ENCODE results near the gene ST3GAL3.

Gene ST3GAL3

DNA sequence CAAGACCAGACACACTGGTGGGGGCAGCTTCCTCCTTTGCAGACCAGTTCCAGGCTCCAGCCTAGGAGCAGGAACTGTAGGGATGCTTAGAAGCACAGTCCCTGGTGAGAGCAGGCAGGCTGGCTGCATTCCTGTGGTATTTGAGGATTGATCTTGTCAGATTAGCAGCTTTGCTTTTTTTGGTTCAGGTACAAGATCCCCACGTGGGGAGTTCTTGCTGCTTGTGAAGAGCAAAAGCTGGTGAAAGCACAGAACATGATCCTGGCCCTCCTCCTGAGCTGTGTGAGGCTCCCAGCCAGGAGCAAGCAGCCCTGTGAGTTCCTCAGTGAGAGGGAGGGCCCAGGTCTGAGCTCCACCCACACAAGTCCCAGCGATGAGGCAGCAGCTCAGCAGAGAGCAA is 151.0 kb downstream of the ST3GAL3 start:
- Histone ChIP-seq H3K36me3 (ENCODE audit: insufficient read depth, low read length) (no peaks in the 10 kb centered on the region), H3K9me3 (replicated peaks; ENCODE audit: low read length) (no peaks in the 10 kb centered on the region), H3K4me1 (ENCODE audit: control insufficient read depth, insufficient read depth, low read length) (peaks cover 23% of the 10 kb centered on the region), H3K27me3 (ENCODE audit: control insufficient read depth, insufficient read depth, low read length) (no peaks in the 10 kb centered on the region), H3K9ac (ENCODE audit: low read depth, low read length) (no peak overlapping the region), H3K4me3 (ENCODE audit: low read length) (no peak overlapping the region), H3K4me2 (ENCODE audit: low read length) (no peak overlapping the region)

DNA sequence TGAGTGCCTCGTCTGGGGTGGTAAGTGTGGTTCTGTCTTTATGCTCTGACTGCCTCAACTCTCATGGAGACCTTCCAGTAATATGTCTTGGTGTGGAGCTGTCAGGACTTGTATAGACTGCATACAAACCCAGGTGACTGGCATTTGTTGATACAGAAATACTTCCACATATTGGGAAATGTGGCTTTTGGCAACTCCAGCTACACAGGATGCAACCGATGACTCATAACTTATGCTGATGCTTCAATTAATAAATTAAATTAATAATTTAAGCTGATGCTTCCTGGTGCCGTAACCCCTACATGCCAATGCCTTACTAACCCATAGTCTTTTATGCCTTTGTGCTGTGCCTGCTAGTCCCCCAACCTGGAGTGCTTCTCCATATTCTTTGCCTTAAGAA is 154.0 kb downstream of the ST3GAL3 start:
- peaks cover 24% of the 10 kb centered on the region for H3K4me1 ChIP-seq (ENCODE audit: control insufficient read depth, insufficient read depth, low read length)
- H3K27me3 ChIP-seq (ENCODE audit: control insufficient read depth, insufficient read depth, low read length), result no peaks in the 10 kb centered on the region
- H3K4me2 ChIP-seq (ENCODE audit: low read length), result no peak overlapping the region
- no peaks in the 10 kb centered on the region for H3K36me3 ChIP-seq (ENCODE audit: insufficient read depth, low read length)
- H3K9me3 ChIP-seq (replicated peaks; ENCODE audit: low read length), result no peaks in the 10 kb centered on the region
- H3K9ac ChIP-seq (ENCODE audit: low read depth, low read length), result no peak overlapping the region
- no peak overlapping the region for H3K4me3 ChIP-seq (ENCODE audit: low read length)

DNA sequence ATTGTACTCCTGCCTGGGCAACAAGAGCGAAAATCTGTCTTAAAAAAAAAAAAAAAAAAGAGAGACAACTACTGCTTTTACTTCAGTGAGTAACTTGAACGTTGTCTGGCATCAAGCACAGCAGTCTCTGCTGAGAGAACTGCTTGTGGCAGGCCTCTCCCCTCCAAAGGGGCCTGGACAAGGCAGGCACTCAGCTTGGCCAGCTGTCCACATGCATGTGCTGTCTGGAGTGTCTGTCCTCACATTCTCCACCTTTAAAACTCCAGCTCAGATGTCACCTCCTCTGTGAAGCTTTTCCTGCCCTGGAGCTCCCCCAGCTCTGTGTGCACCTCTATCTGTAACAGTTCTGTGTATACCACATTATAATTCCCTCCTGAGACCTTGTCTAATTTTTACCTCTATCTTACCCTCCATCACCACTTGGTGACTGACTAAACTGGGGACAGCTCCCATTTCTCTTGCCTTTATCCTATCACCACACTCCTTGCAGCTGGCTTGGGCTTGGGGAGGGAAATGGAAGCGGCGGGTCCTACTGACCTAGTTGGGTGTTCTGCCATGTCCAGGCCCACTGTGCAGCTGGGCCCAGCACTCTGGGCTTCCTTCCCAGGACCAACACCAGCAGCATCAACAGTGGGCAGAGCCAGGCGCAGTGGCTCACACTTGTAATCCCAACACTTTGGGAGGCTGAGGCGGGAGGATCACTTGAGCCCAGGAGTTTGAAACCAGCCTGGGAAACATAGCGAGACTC is 154.8 kb downstream of the ST3GAL3 start:
- no peaks in the 10 kb centered on the region for H3K27me3 ChIP-seq (ENCODE audit: control insufficient read depth, insufficient read depth, low read length)

DNA sequence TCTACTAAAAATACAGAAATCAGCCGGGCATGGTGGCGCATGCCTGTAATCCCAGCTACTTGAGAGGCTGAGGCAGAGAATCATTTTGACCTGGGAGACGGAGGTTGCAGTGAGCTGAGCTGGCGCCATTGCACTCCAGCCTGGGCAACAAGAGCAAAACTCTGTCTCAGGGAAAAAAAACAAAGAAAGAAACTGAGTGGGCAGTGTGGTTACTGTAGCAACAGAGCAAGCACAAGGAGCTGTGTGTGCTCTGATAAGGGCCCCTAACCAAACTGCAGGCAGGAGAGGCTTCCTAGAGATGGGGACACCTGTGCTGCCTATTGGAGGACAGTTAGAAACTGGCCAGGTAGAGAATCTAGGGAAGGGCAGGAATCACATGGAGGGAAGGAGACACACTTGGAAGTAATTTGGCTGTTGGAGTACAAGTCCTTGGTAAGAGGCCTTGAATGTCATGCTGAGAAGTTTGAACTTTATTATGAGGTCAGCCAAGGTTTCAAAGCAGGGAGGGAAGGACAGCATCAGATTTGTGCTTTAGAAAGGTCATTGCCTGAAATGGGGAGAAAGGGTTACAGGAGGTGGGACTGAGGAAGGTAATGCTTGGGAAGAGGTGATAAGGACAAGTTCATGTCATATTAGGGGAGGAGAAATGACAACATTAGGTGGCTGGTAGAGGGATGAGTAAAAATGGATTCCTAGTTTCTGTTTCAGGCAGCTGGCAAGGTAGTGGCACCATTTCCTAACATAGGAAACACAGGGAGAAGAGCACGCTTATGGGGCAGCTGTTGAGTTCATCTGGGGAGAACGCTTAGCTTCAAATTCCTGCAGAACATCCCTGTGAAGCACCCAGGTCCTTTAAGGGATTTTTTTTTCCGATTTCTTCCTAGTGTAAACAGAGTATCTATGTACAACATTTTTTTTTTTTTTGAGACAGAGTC is 157.0 kb downstream of the ST3GAL3 start:
- H3K4me2 ChIP-seq (ENCODE audit: low read length), result no peak overlapping the region
- peaks cover 28% of the 10 kb centered on the region for H3K4me1 ChIP-seq (ENCODE audit: control insufficient read depth, insufficient read depth, low read length)
- H3K27me3 ChIP-seq (ENCODE audit: control insufficient read depth, insufficient read depth, low read length), result no peaks in the 10 kb centered on the region
- H3K9ac ChIP-seq (ENCODE audit: low read depth, low read length), result no peak overlapping the region
- H3K36me3 ChIP-seq (ENCODE audit: insufficient read depth, low read length), result no peaks in the 10 kb centered on the region
- H3K4me3 ChIP-seq (ENCODE audit: low read length), result no peak overlapping the region
- no peaks in the 10 kb centered on the region for H3K9me3 ChIP-seq (replicated peaks; ENCODE audit: low read length)

More for the DNA sequence above, 154.8 kb downstream of the ST3GAL3 start:
- no peaks in the 10 kb centered on the region for H3K9me3 ChIP-seq (replicated peaks; ENCODE audit: low read length)
- H3K36me3 ChIP-seq (ENCODE audit: insufficient read depth, low read length), result no peaks in the 10 kb centered on the region
- no peak overlapping the region for H3K4me2 ChIP-seq (ENCODE audit: low read length)
- no peak overlapping the region for H3K4me3 ChIP-seq (ENCODE audit: low read length)
- H3K4me1 ChIP-seq (ENCODE audit: control insufficient read depth, insufficient read depth, low read length), result peaks cover 24% of the 10 kb centered on the region
- no peak overlapping the region for H3K9ac ChIP-seq (ENCODE audit: low read depth, low read length)

DNA sequence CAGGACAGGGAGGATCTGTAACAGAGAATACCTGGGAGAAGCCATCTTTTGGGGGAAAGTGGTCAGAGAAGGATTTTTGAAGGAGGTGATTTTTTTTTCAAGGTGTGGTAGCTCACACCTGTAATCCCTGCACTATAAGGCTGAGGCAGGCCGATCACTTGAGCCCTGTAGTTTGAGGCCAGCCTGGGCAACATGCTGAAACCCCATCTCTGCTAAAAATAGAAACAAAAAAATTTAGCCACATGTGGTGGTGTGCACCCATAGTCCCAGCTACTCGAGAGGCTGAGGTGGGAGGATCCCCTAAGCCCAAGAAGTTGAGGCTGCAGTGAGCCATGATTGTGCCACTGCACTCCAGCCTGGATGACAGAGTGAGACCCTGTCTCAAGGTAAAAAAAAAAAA is 158.9 kb downstream of the ST3GAL3 start:
- Histone ChIP-seq H3K9me3 (replicated peaks; ENCODE audit: low read length) (no peaks in the 10 kb centered on the region), H3K27me3 (ENCODE audit: control insufficient read depth, insufficient read depth, low read length) (no peaks in the 10 kb centered on the region), H3K4me2 (ENCODE audit: low read length) (no peak overlapping the region), H3K4me1 (ENCODE audit: control insufficient read depth, insufficient read depth, low read length) (peaks cover 24% of the 10 kb centered on the region), H3K9ac (ENCODE audit: low read depth, low read length) (no peak overlapping the region), H3K4me3 (ENCODE audit: low read length) (no peak overlapping the region), H3K36me3 (ENCODE audit: insufficient read depth, low read length) (no peaks in the 10 kb centered on the region)

DNA sequence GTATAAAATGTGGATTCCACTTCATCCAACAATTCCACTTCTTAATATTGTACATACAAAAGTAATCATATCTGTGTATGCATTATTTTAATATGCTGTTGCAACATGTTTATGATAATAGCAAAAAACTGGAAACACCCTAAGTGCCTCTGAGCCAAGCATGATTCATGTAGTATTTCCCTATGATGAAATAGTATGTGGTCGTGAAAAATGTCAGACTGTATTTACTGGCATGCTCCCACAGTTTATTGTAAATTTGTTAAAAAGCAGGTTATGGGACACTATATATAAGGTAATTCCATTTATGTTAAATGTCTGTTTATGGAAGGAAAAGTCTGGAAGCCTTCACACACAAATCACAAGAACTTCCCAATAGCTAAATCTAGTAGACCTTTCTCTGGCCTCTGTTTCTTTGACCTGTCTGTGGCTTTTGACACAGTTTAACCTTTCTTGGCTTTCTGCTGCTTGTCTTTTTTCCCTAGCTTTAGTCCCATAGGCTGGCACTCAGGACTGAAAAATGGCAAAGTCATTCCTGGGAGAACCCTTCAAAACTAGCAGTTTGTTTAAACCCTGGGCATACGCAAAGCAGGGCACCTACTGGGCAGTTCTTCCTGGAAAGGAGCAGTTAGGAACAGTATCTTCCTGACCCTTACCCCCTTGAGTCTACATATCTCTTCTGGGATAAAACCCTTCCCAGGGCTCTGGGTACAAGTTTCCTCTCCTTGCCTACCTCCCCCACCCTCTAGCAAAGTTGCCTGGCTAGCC is 160.8 kb downstream of the ST3GAL3 start:
- no peak overlapping the region for H3K9ac ChIP-seq (ENCODE audit: low read depth, low read length)
- H3K4me2 ChIP-seq (ENCODE audit: low read length), result no peak overlapping the region
- H3K4me1 ChIP-seq (ENCODE audit: control insufficient read depth, insufficient read depth, low read length), result peaks cover 22% of the 10 kb centered on the region
- H3K27me3 ChIP-seq (ENCODE audit: control insufficient read depth, insufficient read depth, low read length), result no peaks in the 10 kb centered on the region
- no peaks in the 10 kb centered on the region for H3K9me3 ChIP-seq (replicated peaks; ENCODE audit: low read length)
- H3K36me3 ChIP-seq (ENCODE audit: insufficient read depth, low read length), result no peaks in the 10 kb centered on the region
- H3K4me3 ChIP-seq (ENCODE audit: low read length), result no peak overlapping the region

DNA sequence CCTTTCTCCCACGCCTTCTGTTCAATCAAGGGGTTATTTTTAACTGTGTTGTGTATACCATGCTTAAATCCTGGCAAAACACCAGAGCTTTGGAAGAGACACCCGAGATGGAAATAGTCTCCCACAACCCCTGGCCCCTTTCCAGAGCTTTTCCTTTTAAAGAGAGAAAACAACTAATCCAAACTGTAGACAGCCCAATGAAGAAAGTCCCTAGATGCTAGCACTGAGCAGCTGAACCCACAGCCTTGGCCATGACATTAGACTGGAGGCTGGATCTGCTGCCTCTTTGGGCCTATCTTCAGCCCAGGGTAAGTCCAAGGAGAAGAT is 161.4 kb downstream of the ST3GAL3 start:
- H3K36me3 ChIP-seq (ENCODE audit: insufficient read depth, low read length), result no peaks in the 10 kb centered on the region
- peaks cover 22% of the 10 kb centered on the region for H3K4me1 ChIP-seq (ENCODE audit: control insufficient read depth, insufficient read depth, low read length)
- H3K4me3 ChIP-seq (ENCODE audit: low read length), result no peak overlapping the region
- no peaks in the 10 kb centered on the region for H3K27me3 ChIP-seq (ENCODE audit: control insufficient read depth, insufficient read depth, low read length)
- no peak overlapping the region for H3K9ac ChIP-seq (ENCODE audit: low read depth, low read length)
- H3K4me2 ChIP-seq (ENCODE audit: low read length), result no peak overlapping the region
- H3K9me3 ChIP-seq (replicated peaks; ENCODE audit: low read length), result no peaks in the 10 kb centered on the region

DNA sequence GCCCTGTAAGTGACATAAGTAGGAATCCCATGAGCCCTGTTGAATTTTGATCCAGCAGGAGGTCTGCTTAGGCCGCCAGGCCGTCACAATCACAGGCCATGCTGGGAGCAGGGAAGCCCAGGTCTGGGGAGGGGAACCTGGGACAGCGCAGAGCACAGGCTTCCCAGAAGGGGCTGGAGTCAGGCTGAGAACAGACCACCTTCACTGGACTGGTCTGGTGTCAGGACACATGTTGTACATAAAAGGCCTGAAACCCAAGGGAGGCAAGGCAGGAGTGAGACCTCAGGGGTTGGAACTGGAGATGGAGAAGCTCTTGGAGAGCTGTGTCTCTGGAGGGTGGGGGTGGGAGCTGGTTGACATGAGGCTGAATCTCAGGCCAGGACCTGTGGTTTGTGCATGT is 163.0 kb downstream of the ST3GAL3 start:
- Histone ChIP-seq H3K9ac (ENCODE audit: low read depth, low read length) (no peak overlapping the region), H3K4me3 (ENCODE audit: low read length) (no peak overlapping the region), H3K4me1 (ENCODE audit: control insufficient read depth, insufficient read depth, low read length) (peaks cover 20% of the 10 kb centered on the region), H3K4me2 (ENCODE audit: low read length) (no peak overlapping the region), H3K9me3 (replicated peaks; ENCODE audit: low read length) (no peaks in the 10 kb centered on the region), H3K27me3 (ENCODE audit: control insufficient read depth, insufficient read depth, low read length) (no peaks in the 10 kb centered on the region), H3K36me3 (ENCODE audit: insufficient read depth, low read length) (no peaks in the 10 kb centered on the region)

DNA sequence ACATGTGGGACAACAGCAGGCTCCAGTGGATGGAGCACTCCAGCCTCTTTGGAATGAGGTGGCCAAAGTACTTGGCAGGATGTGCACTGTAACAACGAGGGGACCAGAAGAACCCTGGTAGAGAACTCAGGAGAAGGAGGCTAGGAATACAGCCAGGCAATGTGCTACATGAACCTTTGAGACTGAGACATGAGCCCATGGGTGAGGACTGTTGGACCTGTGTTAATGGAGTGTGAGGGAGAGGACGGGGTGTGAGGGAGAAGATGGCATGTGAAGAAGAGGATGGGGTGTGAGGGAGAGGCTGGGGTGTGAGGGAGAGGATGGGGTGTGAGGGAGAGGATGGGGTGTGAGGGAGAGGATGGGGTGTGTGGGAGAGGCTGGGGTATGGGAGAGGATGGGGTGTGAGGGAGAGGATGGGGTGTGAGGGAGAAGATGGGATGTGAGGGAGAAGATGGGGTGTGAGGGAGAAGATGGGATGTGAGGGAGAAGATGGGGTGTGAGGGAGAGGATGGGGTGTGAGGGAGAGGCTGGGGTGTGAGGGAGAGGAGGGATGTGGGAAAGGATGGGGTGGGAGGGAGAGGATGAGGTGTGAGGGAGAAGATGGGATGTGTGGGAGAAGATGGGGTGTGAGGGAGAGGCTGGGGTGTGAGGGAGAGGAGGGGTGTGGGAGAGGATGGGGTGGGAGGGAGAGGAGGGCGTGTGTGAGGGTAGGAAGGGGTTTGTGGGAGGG is 164.0 kb downstream of the ST3GAL3 start:
- no peak overlapping the region for H3K9ac ChIP-seq (ENCODE audit: low read depth, low read length)
- H3K36me3 ChIP-seq (ENCODE audit: insufficient read depth, low read length), result no peaks in the 10 kb centered on the region
- no peak overlapping the region for H3K4me2 ChIP-seq (ENCODE audit: low read length)
- H3K9me3 ChIP-seq (replicated peaks; ENCODE audit: low read length), result no peaks in the 10 kb centered on the region
- no peak overlapping the region for H3K4me3 ChIP-seq (ENCODE audit: low read length)
- H3K27me3 ChIP-seq (ENCODE audit: control insufficient read depth, insufficient read depth, low read length), result no peaks in the 10 kb centered on the region
- H3K4me1 ChIP-seq (ENCODE audit: control insufficient read depth, insufficient read depth, low read length), result peaks cover 16% of the 10 kb centered on the region

DNA sequence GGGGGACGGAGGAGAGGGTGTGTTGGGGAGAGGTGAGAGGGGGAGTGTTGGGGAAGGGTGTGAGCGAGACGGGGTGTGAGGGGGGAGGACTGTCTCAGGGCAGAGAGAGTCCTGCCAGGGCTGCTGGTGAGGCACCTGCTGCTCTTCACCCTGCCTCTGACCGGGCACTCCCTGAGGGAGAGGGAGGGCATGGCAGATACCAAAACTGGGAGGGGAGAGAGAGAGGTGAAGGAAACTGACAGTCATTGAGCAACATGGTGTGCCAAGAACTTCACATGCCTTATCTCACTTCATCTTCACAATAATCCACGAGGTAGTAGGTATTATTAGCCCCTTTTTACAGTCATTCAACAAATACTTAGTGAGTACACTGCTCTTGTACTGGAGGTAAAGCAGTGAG is 164.9 kb downstream of the ST3GAL3 start:
- H3K36me3 ChIP-seq (ENCODE audit: insufficient read depth, low read length), result no peaks in the 10 kb centered on the region
- no peak overlapping the region for H3K9ac ChIP-seq (ENCODE audit: low read depth, low read length)
- peaks cover 16% of the 10 kb centered on the region for H3K4me1 ChIP-seq (ENCODE audit: control insufficient read depth, insufficient read depth, low read length)
- no peaks in the 10 kb centered on the region for H3K9me3 ChIP-seq (replicated peaks; ENCODE audit: low read length)
- H3K4me3 ChIP-seq (ENCODE audit: low read length), result no peak overlapping the region
- no peaks in the 10 kb centered on the region for H3K27me3 ChIP-seq (ENCODE audit: control insufficient read depth, insufficient read depth, low read length)
- H3K4me2 ChIP-seq (ENCODE audit: low read length), result no peak overlapping the region

DNA sequence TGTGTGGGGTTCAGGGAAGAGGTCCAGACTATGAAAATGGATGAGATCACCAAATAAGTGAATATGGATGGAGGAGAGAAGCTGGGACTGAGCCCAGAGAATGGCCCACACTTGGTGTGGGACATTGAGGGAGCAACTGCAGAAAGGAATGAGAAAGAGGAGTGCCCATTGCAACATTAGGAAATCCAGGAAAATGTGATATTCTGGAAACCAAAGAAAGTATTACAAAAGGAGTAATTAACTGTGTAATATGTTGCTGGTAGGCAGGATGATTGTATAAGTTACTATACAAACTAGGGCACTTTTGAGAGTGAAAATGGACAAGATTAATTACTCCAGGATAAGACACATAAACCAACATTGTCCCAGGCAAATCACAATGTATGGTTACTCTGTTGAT is 166.5 kb downstream of the ST3GAL3 start:
- Histone ChIP-seq H3K36me3 (ENCODE audit: insufficient read depth, low read length) (no peaks in the 10 kb centered on the region), H3K9me3 (replicated peaks; ENCODE audit: low read length) (no peaks in the 10 kb centered on the region), H3K27me3 (ENCODE audit: control insufficient read depth, insufficient read depth, low read length) (no peaks in the 10 kb centered on the region), H3K9ac (ENCODE audit: low read depth, low read length) (no peak overlapping the region), H3K4me2 (ENCODE audit: low read length) (no peak overlapping the region), H3K4me1 (ENCODE audit: control insufficient read depth, insufficient read depth, low read length) (peaks cover 10% of the 10 kb centered on the region), H3K4me3 (ENCODE audit: low read length) (no peak overlapping the region)
